SK-N-SH (cell line): ENCODE results near the gene CENPS. TPM values are rescaled to one million over a fixed set of nuclear protein-coding genes. Genes with fewer than 3 reads are reported as not detected.

ENCODE experiments used
- CTCF ChIA-PET: fragments of 300-600, 350-600 bp; formaldehyde crosslinking; extraction: SDS; loops from one replicate; lab custom pipeline; 2021; lab: Yijun Ruan, JAX
- POLR2A ChIA-PET: fragments of 350-600 bp; sonication (Branson Sonifier 250); formaldehyde crosslinking; extraction: SDS; loops from one replicate; lab custom pipeline; 2020; ENCODE audit warnings: antibody characterized with exemption, inconsistent platforms; lab: Yijun Ruan, JAX
- DNase-seq: peaks from one replicate; pipeline ENCODE4 v3.0.0; 2012
- H2AFZ ChIP-seq: fragments of 200-600 bp; sonication (generic); 2 replicates; pipeline ENCODE4 v1.8.1; 2016; ENCODE audit warnings: antibody characterized with exemption, mild to moderate bottlenecking, low read depth
- H3F3A ChIP-seq: fragments of 200-600 bp; sonication (generic); replicated peaks from 2 replicates; pipeline ENCODE3; 2016; ENCODE audit warnings: antibody characterized with exemption, mild to moderate bottlenecking; ENCODE audit not compliant: insufficient read depth
- H3K27ac ChIP-seq, 2 experiments: fragments of 200-500 bp in 1 of 2; fragments of 200-600 bp in 1 of 2; sonication (Bioruptor generic) in 1 of 2; sonication (generic), shearing (Covaris generic) in 1 of 2; 2 replicates each; pipeline versions ENCODE4 v1.5.1 to v1.6.1; 2014 to 2016; ENCODE audit warnings: low read depth in 2 of 2, inconsistent platforms in 1 of 2, low read length in 1 of 2, mild to moderate bottlenecking in 1 of 2, mixed read lengths in 1 of 2
- H3K27me3 ChIP-seq: fragments of 200-600 bp; sonication (generic), shearing (Covaris generic); 2 replicates; pipeline ENCODE4 v1.6.1; 2016; ENCODE audit warnings: mixed run types; ENCODE audit not compliant: insufficient read depth
- H3K36me3 ChIP-seq, 2 experiments: fragments of 200-500 bp in 1 of 2; fragments of 200-600 bp in 1 of 2; sonication (Bioruptor generic) in 1 of 2; sonication (generic) in 1 of 2; replicated peaks in 1 of 2; 2 replicates each; pipeline versions ENCODE3 to v1.5.1; 2014 to 2016; ENCODE audit warnings: low read length in 1 of 2, mild to moderate bottlenecking in 1 of 2; ENCODE audit not compliant: insufficient read depth in 2 of 2, control insufficient read depth in 1 of 2
- H3K4me1 ChIP-seq, 2 experiments: fragments of 200-500 bp in 1 of 2; fragments of 200-600 bp in 1 of 2; sonication (Bioruptor generic) in 1 of 2; sonication (generic), shearing (Covaris generic) in 1 of 2; 2 replicates each; pipeline versions ENCODE4 v1.5.1 to v1.6.1; 2014 to 2016; ENCODE audit warnings: low read depth in 1 of 2, low read length in 1 of 2, mixed run types in 1 of 2; ENCODE audit not compliant: insufficient read depth in 2 of 2, control insufficient read depth in 1 of 2
- H3K4me2 ChIP-seq: fragments of 200-600 bp; sonication (generic), shearing (Covaris generic); 2 replicates; pipeline ENCODE4 v1.6.1; 2017; ENCODE audit warnings: mixed run types
- H3K4me3 ChIP-seq, 2 experiments: fragments of 200-500 bp in 1 of 2; fragments of 200-600 bp in 1 of 2; sonication (Bioruptor generic) in 1 of 2; sonication (generic), shearing (Covaris generic) in 1 of 2; 2 replicates each; pipeline versions ENCODE4 v1.5.1 to v1.8.1; 2014 to 2016; ENCODE audit warnings: low read depth in 2 of 2, inconsistent platforms in 1 of 2, low read length in 1 of 2, mild to moderate bottlenecking in 1 of 2, mixed read lengths in 1 of 2, moderate library complexity in 1 of 2
- H3K79me2 ChIP-seq: fragments of 200-600 bp; sonication (generic); 2 replicates; pipeline ENCODE4 v1.8.1; 2017; ENCODE audit warnings: mild to moderate bottlenecking; ENCODE audit not compliant: insufficient read depth
- H3K9ac ChIP-seq: fragments of 200-600 bp; sonication (generic); 2 replicates; pipeline ENCODE4 v1.6.1; 2017; ENCODE audit warnings: mixed run types
- H3K9me2 ChIP-seq: fragments of 200-600 bp; sonication (generic); 2 replicates; pipeline ENCODE4 v1.6.1; 2017; ENCODE audit warnings: mixed run types
- H3K9me3 ChIP-seq: fragments of 200-600 bp; sonication (generic); 2 replicates; pipeline ENCODE4 v1.6.1; 2017; ENCODE audit warnings: mixed run types, mild to moderate bottlenecking, moderate library complexity
- H4K20me1 ChIP-seq: fragments of 200-600 bp; sonication (generic); 2 replicates; pipeline ENCODE4 v1.6.1; 2017; ENCODE audit warnings: mild to moderate bottlenecking, mixed run types; ENCODE audit not compliant: insufficient read depth
- CHD2 ChIP-seq: fragments of 150-350 bp; IDR thresholded peaks from 2 replicates; pipeline ENCODE4 v1.6.1; 2018; ENCODE audit warnings: low read length; ENCODE audit not compliant: partially characterized antibody
- FOSL2 ChIP-seq: IDR thresholded peaks from 2 replicates; pipeline ENCODE4 v1.4.0; 2012; ENCODE audit warnings: low read depth, mild to moderate bottlenecking, moderate library complexity, borderline replicate concordance
- FOXJ3 ChIP-seq: sonication (generic); formaldehyde crosslinking; IDR thresholded peaks from 2 replicates; pipeline ENCODE4 v1.5.1; 2020; ENCODE audit warnings: mild to moderate bottlenecking, missing genetic modification reagents
- GABPA ChIP-seq: IDR thresholded peaks from 2 replicates; pipeline ENCODE4 v1.4.0; 2012; ENCODE audit warnings: low read depth, mild to moderate bottlenecking
- JUND ChIP-seq: IDR thresholded peaks from 2 replicates; pipeline ENCODE4 v1.4.0; 2012
- MXI1 ChIP-seq: IDR thresholded peaks from 2 replicates; pipeline ENCODE4 v1.6.1; 2012; ENCODE audit warnings: mild to moderate bottlenecking, low read depth, low read length, improper control_type of control experiment
- NRF1 ChIP-seq: IDR thresholded peaks from 2 replicates; pipeline ENCODE4 v1.6.1; 2012; ENCODE audit warnings: low read depth, mild to moderate bottlenecking, low read length
- POLR2AphosphoS5 ChIP-seq: IDR thresholded peaks from 2 replicates; pipeline ENCODE4 v1.6.1; 2012; ENCODE audit warnings: low read depth, low read length
- RAD21 ChIP-seq: IDR thresholded peaks from 2 replicates; pipeline ENCODE4 v1.6.1; 2012; ENCODE audit warnings: mild to moderate bottlenecking, low read length
- REST ChIP-seq: IDR thresholded peaks from 2 replicates; pipeline ENCODE4 v1.6.1; 2012; ENCODE audit warnings: mild to moderate bottlenecking, low read depth, low read length, moderate library complexity
- RFX5 ChIP-seq: IDR thresholded peaks from 2 replicates; pipeline ENCODE4 v1.6.1; 2012; ENCODE audit warnings: mild to moderate bottlenecking, improper control_type of control experiment, low read length
- SIN3A ChIP-seq: IDR thresholded peaks from 2 replicates; pipeline ENCODE4 v1.6.1; 2012; ENCODE audit warnings: low read depth, mild to moderate bottlenecking, low read length, moderate library complexity, borderline replicate concordance
- SMC3 ChIP-seq: IDR thresholded peaks from 2 replicates; pipeline ENCODE4 v1.6.1; 2012; ENCODE audit warnings: low read depth, low read length, improper control_type of control experiment
- TCF12 ChIP-seq: IDR thresholded peaks from 2 replicates; pipeline ENCODE4 v1.4.0; 2012
- TEAD4 ChIP-seq: IDR thresholded peaks from 2 replicates; pipeline ENCODE4 v1.4.0; 2012; ENCODE audit warnings: mild to moderate bottlenecking, borderline replicate concordance; ENCODE audit not compliant: insufficient read depth
- USF2 ChIP-seq: fragments of 150-350 bp; IDR thresholded peaks from 2 replicates; pipeline ENCODE4 v1.6.1; 2017; ENCODE audit warnings: antibody characterized with exemption, low read length, low read depth, borderline replicate concordance
- whole genome bisulfite sequencing: methylation state at CpG from one replicate; pipeline ENCODE4 v1.1.6; 2017; ENCODE audit warnings: low lambda C conversion rate; 5-methylcytosine and 5-hydroxymethylcytosine counted together
- polyA plus RNA-seq, 3 experiments: library from polyadenylated mRNA; depleted of rRNA; stranded (reverse); fragments of >200 nt; gene quantifications; 2 replicates each; pipeline ENCODE4 v1.2.3, GENCODE V29; 2012
- TF ChIP-seq, protein P1 (sequence below): fragments of 200-600 bp; sonication (generic); IDR thresholded peaks from 2 replicates; pipeline ENCODE4 v1.6.1; 2017; ENCODE audit warnings: antibody characterized with exemption, mild to moderate bottlenecking, moderate library complexity

The CENPS gene
- polyA plus RNA-seq, 1 of the 3 experiments (the other 2 are of a cell fraction) = 20.0 TPM

DNA sequence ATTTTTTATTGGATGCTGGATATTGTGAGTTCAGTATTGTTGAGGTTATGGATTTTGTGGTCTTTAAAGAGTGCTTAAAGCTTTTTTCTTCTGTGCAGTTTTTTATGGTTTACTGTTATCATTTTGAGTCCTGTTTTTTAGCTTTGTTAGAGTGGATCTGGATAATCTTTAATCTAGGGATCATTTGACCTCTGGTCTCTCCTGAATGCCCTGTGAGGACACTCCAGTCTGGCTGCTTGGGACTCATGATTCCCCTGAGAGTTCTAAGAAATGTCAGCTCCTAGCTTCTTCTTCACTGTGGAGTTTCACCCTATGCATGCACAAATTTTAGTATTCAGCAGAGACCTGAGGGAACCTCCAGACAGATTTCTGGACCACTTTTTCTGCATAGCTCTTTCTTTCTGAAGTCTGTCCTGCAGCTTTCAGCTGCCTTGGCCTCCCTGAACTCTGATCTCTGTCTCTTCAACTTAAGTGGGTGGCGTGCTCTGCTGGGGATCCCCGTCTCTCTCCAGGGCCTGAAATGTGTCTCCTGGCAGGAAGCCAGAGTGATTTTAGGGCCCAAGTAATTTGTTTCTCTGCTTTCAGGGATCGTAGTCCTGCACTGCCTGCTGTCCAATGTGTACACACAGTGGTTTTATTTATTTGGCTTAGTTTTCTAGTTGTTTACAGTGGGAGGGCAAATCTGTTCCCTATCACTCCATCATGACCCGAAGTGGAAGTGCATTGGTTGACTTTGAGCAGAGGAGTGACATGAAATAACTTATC is 59.2 kb downstream of the CENPS start:
- no peaks in the 10 kb centered on the region for H3K9me2 ChIP-seq
- peaks cover 96% of the 10 kb centered on the region for H3K79me2 ChIP-seq
- H2AFZ ChIP-seq = no peak overlapping the region
- H3K4me1 ChIP-seq = peaks cover 0 to 5% of the 10 kb centered on the region in 2 experiments; a peak in 1 of 4 replicates
- no peaks in the 10 kb centered on the region for H3K9me3 ChIP-seq
- WGBS = 52% methylated on average over 4 of the region's 4 CpGs
- peaks cover 13% of the 10 kb centered on the region; the same call in 1 of the 2 replicates for H4K20me1 ChIP-seq
- H3K4me3 ChIP-seq = no peak overlapping the region
- POLR2A ChIA-PET = no interaction called here
- DNase-seq = no peak
- no peak overlapping the region for H3K27ac ChIP-seq
- H3K36me3 ChIP-seq = no peaks in the 10 kb centered on the region
- no peak overlapping the region for H3K4me2 ChIP-seq
- peaks cover 3% of the 10 kb centered on the region for H3F3A ChIP-seq
- CTCF ChIA-PET = interaction anchor here (1.0 to 11.5 kb wide), 4 partner anchors 10 to 372 kb away, joined by 3 to 203 read pairs (median 5); partner anchors contain the start of gene CENPS
- no peak overlapping the region for H3K9ac ChIP-seq
- TF ChIP-seq USF2 (no peak), NRF1 (no peak)
- H3K27me3 ChIP-seq = no peaks in the 10 kb centered on the region

GRCh38 chr1:10490286-10490970 is 60.2 kb downstream of the CENPS start:
- Histone ChIP-seq H3K4me3 (no peak overlapping the region), H3K36me3 (no peaks in the 10 kb centered on the region), H2AFZ (no peak overlapping the region), H3K9me3 (no peaks in the 10 kb centered on the region), H3K9ac (no peak overlapping the region), H3K79me2 (peaks cover 91% of the 10 kb centered on the region), H3F3A (peaks cover 3% of the 10 kb centered on the region), H3K4me1 (peaks cover 0 to 12% of the 10 kb centered on the region in 2 experiments; a peak in 1 of 4 replicates), H3K27ac (no peak overlapping the region), H4K20me1 (peaks cover 13% of the 10 kb centered on the region; the same call in 1 of the 2 replicates), H3K4me2 (no peak overlapping the region), H3K27me3 (no peaks in the 10 kb centered on the region), H3K9me2 (no peaks in the 10 kb centered on the region)
- POLR2A ChIA-PET = no interaction called here
- DNase-seq = no peak
- 93% methylated on average over 12 of the region's 12 CpGs for WGBS
- TF ChIP-seq NRF1 = no peak
- no peak for TF ChIP-seq FOSL2
- TF ChIP-seq GABPA = no peak
- TF ChIP-seq, protein P1, sequence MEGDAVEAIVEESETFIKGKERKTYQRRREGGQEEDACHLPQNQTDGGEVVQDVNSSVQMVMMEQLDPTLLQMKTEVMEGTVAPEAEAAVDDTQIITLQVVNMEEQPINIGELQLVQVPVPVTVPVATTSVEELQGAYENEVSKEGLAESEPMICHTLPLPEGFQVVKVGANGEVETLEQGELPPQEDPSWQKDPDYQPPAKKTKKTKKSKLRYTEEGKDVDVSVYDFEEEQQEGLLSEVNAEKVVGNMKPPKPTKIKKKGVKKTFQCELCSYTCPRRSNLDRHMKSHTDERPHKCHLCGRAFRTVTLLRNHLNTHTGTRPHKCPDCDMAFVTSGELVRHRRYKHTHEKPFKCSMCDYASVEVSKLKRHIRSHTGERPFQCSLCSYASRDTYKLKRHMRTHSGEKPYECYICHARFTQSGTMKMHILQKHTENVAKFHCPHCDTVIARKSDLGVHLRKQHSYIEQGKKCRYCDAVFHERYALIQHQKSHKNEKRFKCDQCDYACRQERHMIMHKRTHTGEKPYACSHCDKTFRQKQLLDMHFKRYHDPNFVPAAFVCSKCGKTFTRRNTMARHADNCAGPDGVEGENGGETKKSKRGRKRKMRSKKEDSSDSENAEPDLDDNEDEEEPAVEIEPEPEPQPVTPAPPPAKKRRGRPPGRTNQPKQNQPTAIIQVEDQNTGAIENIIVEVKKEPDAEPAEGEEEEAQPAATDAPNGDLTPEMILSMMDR = no peak
- TF ChIP-seq FOXJ3 (CRISPR knock-in tag) = no peak
- TF ChIP-seq REST = no peak
- TF ChIP-seq RAD21 = no peak
- no peak for TF ChIP-seq TEAD4
- no peak for TF ChIP-seq JUND
- no peak for TF ChIP-seq MXI1
- no peak for TF ChIP-seq SIN3A
- TF ChIP-seq POLR2AphosphoS5 = no peak
- TF ChIP-seq CHD2 = no peak
- no peak for TF ChIP-seq USF2
- no peak for TF ChIP-seq RFX5
- TF ChIP-seq SMC3 = no peak
- TF ChIP-seq TCF12 = no peak
- CTCF ChIA-PET = interaction anchor here (1.2 to 11.5 kb wide), 3 partner anchors 15 to 371 kb away, joined by 3 to 203 read pairs (median 157); partner anchors contain the start of gene CENPS
